ENCODE data around the gene REPS2. TPM values are rescaled to one million over a fixed set of nuclear protein-coding genes. Genes with fewer than 3 reads are reported as not detected.

REPS2 gene
- total RNA-seq (1 to 10 TPM in 2 of 4 donors, under 1 TPM in 2; 0.84 to 2.3 (median 1.1) TPM), polyA plus RNA-seq (under 1 TPM; 0.16 to 0.39 (median 0.17) TPM)
- long read RNA-seq, donor 1, result 0 reads
- long read RNA-seq, donor 2, result 0 reads

DNA sequence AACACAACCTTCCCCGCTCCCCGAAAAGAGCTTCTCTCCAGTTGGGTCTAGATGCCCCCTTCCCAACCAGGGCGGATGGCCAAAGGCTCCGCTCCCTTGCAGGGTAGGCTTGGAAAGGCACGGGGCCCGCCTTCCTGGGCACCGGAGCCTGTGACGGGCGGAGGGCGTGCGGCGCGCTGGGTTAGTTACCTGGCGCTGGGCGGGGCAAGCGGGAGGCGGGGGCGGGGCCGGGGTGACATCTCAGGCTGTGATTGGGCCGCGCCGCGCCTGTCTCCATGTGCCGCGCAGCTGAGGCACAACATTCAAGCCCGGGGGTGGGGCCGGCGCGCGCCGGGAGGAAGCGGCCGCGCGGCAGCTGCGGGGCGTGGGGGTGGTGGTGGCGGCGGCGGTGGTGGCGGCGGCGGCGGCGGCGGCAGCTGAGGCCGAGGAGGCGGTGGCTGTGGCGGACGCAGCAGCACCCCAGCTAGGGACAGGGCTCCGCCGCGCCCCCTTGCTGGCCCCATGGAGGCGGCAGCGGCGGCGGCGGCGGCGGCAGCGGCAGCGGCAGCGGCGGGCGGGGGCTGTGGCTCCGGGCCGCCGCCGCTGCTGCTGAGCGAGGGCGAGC, at the start of gene REPS2:
Gene REPS2, plus strand, starts transcription at position 298 of the 604 bp plus-strand sequence. Its CDS starts 204 bp downstream, at position 502.
- TF ChIP-seq, protein P1, sequence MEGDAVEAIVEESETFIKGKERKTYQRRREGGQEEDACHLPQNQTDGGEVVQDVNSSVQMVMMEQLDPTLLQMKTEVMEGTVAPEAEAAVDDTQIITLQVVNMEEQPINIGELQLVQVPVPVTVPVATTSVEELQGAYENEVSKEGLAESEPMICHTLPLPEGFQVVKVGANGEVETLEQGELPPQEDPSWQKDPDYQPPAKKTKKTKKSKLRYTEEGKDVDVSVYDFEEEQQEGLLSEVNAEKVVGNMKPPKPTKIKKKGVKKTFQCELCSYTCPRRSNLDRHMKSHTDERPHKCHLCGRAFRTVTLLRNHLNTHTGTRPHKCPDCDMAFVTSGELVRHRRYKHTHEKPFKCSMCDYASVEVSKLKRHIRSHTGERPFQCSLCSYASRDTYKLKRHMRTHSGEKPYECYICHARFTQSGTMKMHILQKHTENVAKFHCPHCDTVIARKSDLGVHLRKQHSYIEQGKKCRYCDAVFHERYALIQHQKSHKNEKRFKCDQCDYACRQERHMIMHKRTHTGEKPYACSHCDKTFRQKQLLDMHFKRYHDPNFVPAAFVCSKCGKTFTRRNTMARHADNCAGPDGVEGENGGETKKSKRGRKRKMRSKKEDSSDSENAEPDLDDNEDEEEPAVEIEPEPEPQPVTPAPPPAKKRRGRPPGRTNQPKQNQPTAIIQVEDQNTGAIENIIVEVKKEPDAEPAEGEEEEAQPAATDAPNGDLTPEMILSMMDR (IDR thresholded peaks at IDR 0.05), result no peak
- peak; percentile 85 to 86 for DNase-seq
- H3K9me3 ChIP-seq, result peaks cover 5% of the 10 kb centered on the region
- no peaks in the 10 kb centered on the region for H3K36me3 ChIP-seq (ENCODE audit: insufficient read depth in 1 of 2, low read depth in 1 of 2)
- intact Hi-C loops (cut with DNase I), result no loop called here
- 1 to 15% (median 5%) methylated on average over 12 to 59 of the region's 71 CpGs for WGBS, 3 donors
- ATAC-seq, result peak; percentile 98 to 99 (median 98)
- H3K4me3 ChIP-seq, result peak within 1 kb of the TSS; percentile 66
- peaks cover 0 to 17% (median 0%) of the 10 kb centered on the region in 3 donors for H3K27me3 ChIP-seq (ENCODE audit: insufficient read depth in 3 of 3, low read length in 2 of 3)
- no peaks in the 10 kb centered on the region for H3K4me1 ChIP-seq
- H3K27ac ChIP-seq, result no peak within 1 kb of the TSS

DNA sequence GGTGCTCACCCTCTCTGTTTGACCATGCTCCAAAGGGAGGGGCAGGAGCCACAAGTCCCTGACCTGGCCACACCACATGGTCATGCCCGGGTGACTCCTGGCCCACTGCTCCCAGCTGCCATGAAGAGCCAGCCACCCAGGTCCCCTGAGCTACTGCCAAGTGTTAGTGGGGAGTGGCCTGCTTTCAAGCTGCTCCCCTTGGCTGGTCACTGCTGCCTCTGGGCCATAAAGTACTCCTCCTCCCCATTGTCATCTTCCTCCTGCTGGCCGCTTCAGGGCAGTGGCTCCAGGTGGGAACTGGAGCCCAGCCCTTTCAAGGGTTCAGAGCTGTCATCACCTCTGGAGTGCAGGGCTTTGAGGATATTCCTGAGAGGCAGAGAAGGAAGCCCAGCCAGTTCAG, 49.0 kb upstream of the REPS2 start:
- H3K36me3 ChIP-seq (ENCODE audit: insufficient read depth in 1 of 2, low read depth in 1 of 2), result no peaks in the 10 kb centered on the region
- 50 to 75% (median 70%) methylated on average over 1 to 2 of the region's 2 CpGs for WGBS, 3 donors
- intact Hi-C loops (cut with DNase I), result no loop called here
- no peak for DNase-seq
- H3K27me3 ChIP-seq (ENCODE audit: insufficient read depth in 3 of 3, low read length in 2 of 3), result peaks cover 0 to 52% (median 0%) of the 10 kb centered on the region in 3 donors
- ATAC-seq, result no peak
- H3K4me3 ChIP-seq, result no peak overlapping the region
- no peaks in the 10 kb centered on the region for H3K9me3 ChIP-seq
- no peak overlapping the region for H3K27ac ChIP-seq
- no peaks in the 10 kb centered on the region for H3K4me1 ChIP-seq
- TF ChIP-seq, protein P1 (IDR thresholded peaks at IDR 0.05), result no peak

DNA sequence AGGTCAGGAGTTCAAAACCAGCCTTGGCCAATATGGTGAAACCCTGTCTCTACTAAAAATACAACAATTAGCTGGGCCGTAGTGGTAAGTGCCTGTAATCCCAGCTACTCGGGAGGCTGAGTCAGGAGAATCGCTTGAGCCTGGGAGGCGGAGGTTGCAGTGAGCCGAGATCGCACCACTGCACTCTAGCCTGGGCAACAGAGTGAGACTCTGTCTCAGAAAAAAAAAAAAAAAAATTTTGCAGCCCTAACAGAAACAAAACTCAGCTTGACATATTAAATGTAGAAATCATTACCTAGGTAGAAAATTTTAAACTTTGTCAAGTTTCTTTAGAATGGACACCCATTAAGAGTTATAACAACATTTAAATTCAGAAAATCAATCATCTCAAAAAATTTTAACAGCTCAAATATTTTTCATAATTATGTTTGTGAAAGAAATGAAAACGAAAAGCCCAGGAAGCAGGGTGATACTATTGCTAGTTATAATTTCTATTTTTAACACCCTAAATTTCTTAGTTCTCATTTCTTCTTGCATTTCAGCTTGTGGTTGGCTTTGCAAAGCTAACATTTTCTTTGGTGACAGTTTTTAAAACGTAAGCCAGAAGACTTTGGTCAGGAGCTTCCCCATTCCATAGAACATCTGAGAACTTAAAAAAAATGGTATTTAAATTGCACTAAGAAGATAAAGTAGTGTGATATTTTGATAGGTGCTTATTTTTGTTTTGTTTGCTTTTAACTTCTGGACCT, 43.0 kb upstream of the REPS2 start:
- Histone ChIP-seq H3K27me3 (ENCODE audit: insufficient read depth in 3 of 3, low read length in 2 of 3) (peaks cover 0 to 14% (median 0%) of the 10 kb centered on the region in 3 donors), H3K9me3 (no peaks in the 10 kb centered on the region), H3K4me3 (no peak overlapping the region), H3K36me3 (ENCODE audit: insufficient read depth in 1 of 2, low read depth in 1 of 2) (no peaks in the 10 kb centered on the region), H3K4me1 (no peaks in the 10 kb centered on the region), H3K27ac (no peak overlapping the region)
- no peak for ATAC-seq
- 78 to 84% (median 81%) methylated on average over 8 of the region's 8 CpGs for WGBS, 3 donors
- intact Hi-C loops (cut with DNase I), result no loop called here
- TF ChIP-seq, protein P1 (IDR thresholded peaks at IDR 0.05), result no peak
- DNase-seq, result no peak

DNA sequence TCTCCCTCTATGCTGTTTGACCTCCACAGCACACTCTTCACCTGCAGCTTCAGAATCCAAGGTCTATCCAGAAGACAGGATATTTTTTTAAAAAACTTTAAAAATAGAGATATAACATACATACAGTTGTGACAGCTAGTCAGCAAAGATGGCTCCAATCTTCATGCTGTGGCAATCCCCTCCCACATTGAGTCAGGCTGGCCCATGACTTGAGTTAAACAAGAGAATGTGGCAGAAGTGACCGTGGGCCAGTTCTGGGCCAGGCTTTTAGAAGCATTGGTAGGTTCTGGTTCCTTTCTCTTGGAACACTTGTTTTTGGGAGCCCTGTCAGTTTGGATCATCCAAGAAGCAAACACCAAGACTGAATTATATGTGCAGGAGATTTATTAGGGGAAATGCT, 36.1 kb upstream of the REPS2 start:
- WGBS, 3 donors, result 54 to 85% (median 66%) methylated on average over 1 of the region's 1 CpG
- DNase-seq (no peak), ATAC-seq (no peak)
- Histone ChIP-seq H3K27ac (no peak overlapping the region), H3K36me3 (ENCODE audit: insufficient read depth in 1 of 2, low read depth in 1 of 2) (no peaks in the 10 kb centered on the region), H3K27me3 (ENCODE audit: insufficient read depth in 3 of 3, low read length in 2 of 3) (peaks cover 0 to 19% (median 0%) of the 10 kb centered on the region in 3 donors), H3K4me1 (no peaks in the 10 kb centered on the region), H3K9me3 (no peaks in the 10 kb centered on the region), H3K4me3 (no peak overlapping the region)
- intact Hi-C loops (cut with DNase I), result no loop called here
- TF ChIP-seq, protein P1 (IDR thresholded peaks at IDR 0.05), result no peak
